Fibroblast of skin of back (primary cell): ENCODE measurements around the gene ADORA1.

Experiments used
- DNase-seq: peaks from one replicate; pipeline ENCODE4 v3.0.0-alpha.2; 2013

The ADORA1 gene

GRCh38 chr1:203124011-203124410 is 3.5 kb upstream of the ADORA1 start:
- no peak for DNase-seq

GRCh38 chr1:203124546-203125317 is 2.8 kb upstream of the ADORA1 start:
- DNase-seq, result no peak

GRCh38 chr1:203126151-203126865 is 1.2 kb upstream of the ADORA1 start:
- peak; percentile 50 for DNase-seq

DNA sequence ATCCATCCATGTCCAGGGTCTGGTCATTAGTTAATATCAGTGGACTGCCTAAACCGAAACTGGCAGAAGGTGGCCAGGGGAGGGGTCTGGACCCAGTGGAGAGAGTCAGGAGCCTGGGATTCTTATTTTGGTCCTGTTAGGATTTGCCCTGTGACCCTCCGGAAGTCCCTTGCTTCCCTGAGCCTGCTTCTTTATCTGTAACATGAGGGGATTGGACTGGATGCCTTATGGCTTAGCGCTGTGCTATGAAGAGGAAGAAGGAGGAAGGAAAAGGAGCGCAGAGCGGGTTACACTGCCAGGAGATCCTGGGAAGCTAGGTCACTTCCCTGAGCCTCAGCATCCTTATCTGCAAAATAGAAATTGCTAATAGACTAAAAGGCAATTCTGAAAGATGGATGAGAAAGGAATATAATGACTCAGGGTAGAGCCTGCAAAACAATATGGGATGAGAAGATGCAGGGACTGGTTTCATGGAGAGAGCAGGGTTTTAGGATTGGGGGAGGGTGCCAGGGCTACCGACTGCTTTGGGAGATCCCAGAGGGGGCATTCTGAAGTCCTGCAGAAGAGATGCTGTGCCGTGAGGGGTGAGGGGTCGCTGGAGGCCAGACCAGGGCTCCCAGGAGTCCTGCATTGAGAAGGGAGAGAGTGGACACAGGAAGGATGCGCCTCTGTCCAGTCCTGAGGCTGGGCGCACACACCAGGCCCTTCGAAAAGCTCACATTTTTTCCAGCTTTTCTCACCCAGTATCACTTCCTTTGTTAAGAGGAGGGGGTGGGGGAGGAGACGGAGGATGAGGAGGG is 460 bp upstream of the ADORA1 start:
- DNase-seq, result peak; percentile 27

GRCh38 chr1:203128431-203128715 is 847 bp downstream of the ADORA1 start:
- no peak for DNase-seq

DNA sequence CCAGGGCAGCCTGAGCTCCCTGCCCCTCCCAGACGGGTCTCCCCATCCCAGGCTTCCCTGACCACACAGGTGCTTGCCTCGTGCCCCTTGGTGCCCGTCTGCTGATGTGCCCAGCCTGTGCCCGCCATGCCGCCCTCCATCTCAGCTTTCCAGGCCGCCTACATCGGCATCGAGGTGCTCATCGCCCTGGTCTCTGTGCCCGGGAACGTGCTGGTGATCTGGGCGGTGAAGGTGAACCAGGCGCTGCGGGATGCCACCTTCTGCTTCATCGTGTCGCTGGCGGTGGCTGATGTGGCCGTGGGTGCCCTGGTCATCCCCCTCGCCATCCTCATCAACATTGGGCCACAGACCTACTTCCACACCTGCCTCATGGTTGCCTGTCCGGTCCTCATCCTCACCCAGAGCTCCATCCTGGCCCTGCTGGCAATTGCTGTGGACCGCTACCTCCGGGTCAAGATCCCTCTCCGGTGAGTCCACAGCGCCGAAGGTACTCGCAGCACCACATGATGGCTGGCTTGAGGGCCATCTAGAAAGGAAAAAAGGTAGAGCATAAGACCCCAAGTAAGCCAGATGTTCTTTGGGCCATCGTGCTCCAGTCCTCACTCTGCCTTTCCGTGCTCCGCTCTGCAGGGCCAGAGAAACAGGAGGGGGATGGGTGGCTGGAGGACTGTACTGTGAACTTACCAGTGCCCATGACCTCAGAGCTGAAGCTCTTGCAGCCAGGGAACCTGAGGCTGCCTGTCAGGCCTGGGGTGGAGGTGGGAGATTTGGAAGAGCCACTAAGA is 1.4 kb downstream of the ADORA1 start:
- no peak for DNase-seq

DNA sequence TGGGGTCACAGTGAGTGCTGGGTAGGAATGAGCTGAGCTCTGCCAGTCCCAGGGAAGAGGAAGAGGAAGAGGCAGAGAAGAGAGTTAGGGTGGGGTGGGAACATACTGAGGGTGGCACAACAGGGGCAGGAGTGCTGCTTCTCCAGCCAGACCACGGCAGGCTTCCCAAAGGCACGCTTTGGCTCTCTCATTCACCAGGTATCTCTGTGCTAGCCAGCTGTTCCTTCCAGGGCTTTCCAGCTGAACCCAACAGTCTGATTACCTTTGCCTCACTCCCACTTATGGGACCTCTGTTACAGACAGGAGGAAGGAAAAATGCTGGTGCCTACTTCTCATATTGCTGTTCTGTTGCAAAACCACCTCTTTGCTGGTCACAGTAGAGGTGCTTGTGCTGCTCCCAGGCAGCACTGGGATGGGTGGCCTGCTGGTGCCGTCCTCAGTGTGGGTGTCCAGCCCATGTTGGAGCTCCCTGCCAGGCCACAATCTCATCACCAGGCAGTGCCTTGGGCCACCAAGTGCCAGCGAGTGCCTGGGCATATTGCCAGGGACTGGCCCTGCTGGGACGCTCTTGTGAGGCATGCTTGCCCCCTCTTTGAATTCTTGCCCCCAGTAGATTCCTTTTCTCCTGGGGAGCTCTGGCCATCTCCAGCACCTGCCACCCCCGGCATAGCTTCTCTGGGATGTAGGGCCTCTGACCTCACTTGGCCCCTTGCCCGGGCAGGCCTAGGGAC is 2.1 kb downstream of the ADORA1 start:
- DNase-seq, result no peak

GRCh38 chr1:203130358-203130985 is 2.9 kb downstream of the ADORA1 start:
- DNase-seq, result no peak

GRCh38 chr1:203131548-203132200 is 4.1 kb downstream of the ADORA1 start:
- DNase-seq, result no peak

- DNase-seq, result no peak
Observed at GRCh38 chr1:203133970-203134725, 6.6 kb downstream of the ADORA1 start.

- no peak for DNase-seq
Observed at GRCh38 chr1:203135636-203136305, 8.2 kb downstream of the ADORA1 start.

- DNase-seq, result no peak
Observed at GRCh38 chr1:203136409-203137042, 9.0 kb downstream of the ADORA1 start.

GRCh38 chr1:203137324-203137723 is 9.8 kb downstream of the ADORA1 start:
- no peak for DNase-seq

DNA sequence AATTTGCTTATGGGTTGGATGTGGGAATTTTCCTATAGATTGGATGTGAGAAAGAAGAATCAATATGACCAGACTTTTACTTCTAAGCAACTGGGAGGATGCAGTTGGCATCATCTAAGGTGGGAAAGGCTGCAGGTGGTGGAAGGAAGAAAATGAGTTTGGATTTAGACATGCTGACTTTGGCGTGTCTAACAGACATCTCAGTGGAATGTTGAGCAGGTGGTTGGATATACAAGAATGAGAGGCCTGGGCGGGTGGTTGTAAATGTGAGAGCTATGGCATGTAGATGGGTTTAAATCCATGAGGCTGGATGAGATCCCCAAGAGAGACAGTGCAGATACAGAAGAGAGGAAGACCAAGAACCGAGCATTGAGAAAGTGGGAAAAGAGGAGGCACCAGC is 10.5 kb downstream of the ADORA1 start:
- DNase-seq, result no peak

- no peak for DNase-seq
Observed at GRCh38 chr1:203139976-203140475, 12.5 kb downstream of the ADORA1 start.

DNA sequence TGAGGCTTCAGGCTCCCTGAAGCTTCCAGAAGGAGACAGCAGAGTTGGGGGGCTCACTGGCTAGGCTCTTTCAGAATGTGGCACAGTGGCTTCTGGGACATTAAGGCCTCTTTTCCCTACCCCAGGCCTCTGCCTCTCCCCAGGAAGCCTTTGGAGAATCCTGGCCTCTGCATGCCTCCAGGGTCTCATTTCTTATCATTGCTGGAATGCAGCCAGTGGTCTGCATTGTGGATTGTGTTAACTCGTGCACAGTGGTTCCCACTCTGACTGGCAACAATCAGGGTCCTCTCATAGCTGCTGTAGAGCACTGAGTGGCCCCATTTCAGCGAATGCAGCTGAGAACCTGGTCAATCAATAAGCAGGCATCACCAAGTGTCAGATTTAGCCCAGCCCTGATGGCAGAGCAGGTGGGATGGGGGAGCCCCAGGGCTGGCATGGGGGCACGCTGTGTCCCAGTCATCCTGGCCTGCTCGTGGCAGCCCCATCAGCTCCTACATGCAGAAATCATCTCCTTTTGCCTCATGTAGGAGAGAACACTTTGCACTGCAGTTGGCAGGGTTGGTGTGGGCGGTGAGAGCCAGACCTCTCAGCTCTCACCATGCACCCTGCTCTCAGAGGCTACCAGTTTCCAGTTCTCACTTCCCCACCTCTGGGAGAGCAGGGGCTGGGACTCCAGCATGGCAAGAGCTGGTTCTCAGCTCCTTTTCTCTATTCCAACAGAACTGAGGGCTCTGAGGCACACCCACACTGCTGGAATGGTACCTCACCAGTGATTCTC is 13.4 kb downstream of the ADORA1 start:
- DNase-seq, result no peak

DNA sequence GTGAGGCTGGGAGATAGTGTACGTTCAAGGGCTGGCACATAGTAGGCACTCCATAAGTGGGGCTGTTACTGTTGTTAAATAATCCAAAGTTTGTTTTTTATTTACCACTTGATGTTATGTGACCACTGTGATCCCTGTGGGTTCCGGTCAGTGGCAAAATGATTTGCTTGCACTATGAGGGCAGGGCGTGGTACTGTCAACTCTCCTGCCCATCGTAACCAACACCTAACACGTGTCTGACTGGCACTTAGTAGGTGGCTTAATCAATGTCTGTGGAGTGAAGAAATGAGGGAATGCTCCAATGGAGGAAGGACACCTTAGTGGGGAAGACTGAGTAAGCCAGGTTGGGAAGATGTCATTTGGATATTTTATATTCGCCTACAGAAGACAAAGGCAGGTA is 14.6 kb downstream of the ADORA1 start:
- no peak for DNase-seq
